Type B pancreatic cell (in vitro differentiated cells): ENCODE data around the gene GLIS1. TPM values are rescaled to one million over a fixed set of nuclear protein-coding genes. Genes with fewer than 3 reads are reported as not detected.

Experiments
- DNase-seq: peaks from one replicate; pipeline ENCODE4 v3.0.0; 2021; ENCODE audit warnings: mixed read lengths; ENCODE audit not compliant: unreplicated experiment; ENCODE audit errors: extremely low spot score
- H3K27ac Mint-ChIP-seq: 2 replicates; pipeline ENCODE4 v1.8.0; 2021; ENCODE audit warnings: mild to moderate bottlenecking, mixed read lengths
- H3K27me3 Mint-ChIP-seq: 2 replicates; pipeline ENCODE4 v1.8.0; 2021; ENCODE audit warnings: mixed read lengths
- H3K36me3 Mint-ChIP-seq: 2 replicates; pipeline ENCODE4 v1.8.0; 2021; ENCODE audit warnings: mixed read lengths
- H3K4me1 Mint-ChIP-seq: one replicate; pipeline ENCODE4 v1.8.0; 2021; ENCODE audit warnings: mixed read lengths; ENCODE audit not compliant: unreplicated experiment
- H3K4me3 Mint-ChIP-seq: 2 replicates; pipeline ENCODE4 v1.8.0; 2021; ENCODE audit warnings: mild to moderate bottlenecking, mixed read lengths
- H3K9me3 Mint-ChIP-seq: 2 replicates; pipeline ENCODE4 v1.8.0; 2021; ENCODE audit warnings: mixed read lengths
- CTCF ChIP-seq: fragments of 200-600 bp; sonication (generic); conservative IDR thresholded peaks from 2 replicates; pipeline ENCODE4 v1.5.0; 2021; ENCODE audit warnings: antibody characterized with exemption, mild to moderate bottlenecking
- total RNA-seq: library from RNA; stranded (reverse); gene quantifications from 2 replicates; pipeline ENCODE4 v1.2.1, GENCODE V29; 2021; ENCODE audit warnings: low replicate concordance

Gene GLIS1
- total RNA-seq, 1 donor from 2014 or later, result 2.1 TPM

GRCh38 chr1:53508991-53509666 is 229.8 kb downstream of the GLIS1 start:
- DNase-seq, result no peak
- TF ChIP-seq CTCF, result no peak
- Mint-ChIP-seq H3K27me3 (no peaks in the 10 kb centered on the region), H3K4me1 (peaks cover 33% of the 10 kb centered on the region), H3K4me3 (no peak overlapping the region), H3K9me3 (no peaks in the 10 kb centered on the region), H3K36me3 (no peaks in the 10 kb centered on the region), H3K27ac (peak overlapping the region; percentile 65)

- no peaks in the 10 kb centered on the region for H3K27me3 Mint-ChIP-seq
- no peak for DNase-seq
- no peaks in the 10 kb centered on the region for H3K9me3 Mint-ChIP-seq
- peaks cover 37% of the 10 kb centered on the region for H3K4me1 Mint-ChIP-seq
- no peaks in the 10 kb centered on the region for H3K36me3 Mint-ChIP-seq
- H3K27ac Mint-ChIP-seq, result peak overlapping the region; percentile 72
- no peak for TF ChIP-seq CTCF
- no peak overlapping the region for H3K4me3 Mint-ChIP-seq
Measured at GRCh38 chr1:53508056-53508990, 230.6 kb downstream of the GLIS1 start.

GRCh38 chr1:53507116-53507820 is 231.7 kb downstream of the GLIS1 start:
- no peak overlapping the region for H3K4me3 Mint-ChIP-seq
- no peaks in the 10 kb centered on the region for H3K36me3 Mint-ChIP-seq
- no peaks in the 10 kb centered on the region for H3K27me3 Mint-ChIP-seq
- no peaks in the 10 kb centered on the region for H3K9me3 Mint-ChIP-seq
- peak overlapping the region; percentile 72 for H3K27ac Mint-ChIP-seq
- peaks cover 26% of the 10 kb centered on the region for H3K4me1 Mint-ChIP-seq
- TF ChIP-seq CTCF, result no peak
- DNase-seq, result no peak

- Mint-ChIP-seq H3K4me3 (no peak overlapping the region), H3K9me3 (no peaks in the 10 kb centered on the region), H3K27ac (no peak overlapping the region), H3K36me3 (no peaks in the 10 kb centered on the region), H3K27me3 (no peaks in the 10 kb centered on the region), H3K4me1 (peaks cover 19% of the 10 kb centered on the region)
- DNase-seq, result no peak
- TF ChIP-seq CTCF, result no peak
Measured at GRCh38 chr1:53506355-53507050, 232.5 kb downstream of the GLIS1 start.

GRCh38 chr1:53505891-53506290 is 233.1 kb downstream of the GLIS1 start:
- peaks cover 16% of the 10 kb centered on the region for H3K4me1 Mint-ChIP-seq

More at GRCh38 chr1:53505891-53506290, 233.1 kb downstream of the GLIS1 start:
- Mint-ChIP-seq H3K9me3 (no peaks in the 10 kb centered on the region), H3K27ac (no peak overlapping the region), H3K27me3 (no peaks in the 10 kb centered on the region), H3K36me3 (no peaks in the 10 kb centered on the region), H3K4me3 (no peak overlapping the region)
- no peak for TF ChIP-seq CTCF
- no peak for DNase-seq
